Fibroblast of lung (primary cell): ENCODE measurements around the gene SLC25A43. TPM values are rescaled to one million over a fixed set of nuclear protein-coding genes. Genes with fewer than 3 reads are reported as not detected.

Source experiments
- DNase-seq, 2 donors: peaks; one replicate each; pipeline versions ENCODE4 v3.0.0 to v3.0.0-alpha.2; 2010; ENCODE audit warnings: low read depth in 2 of 2
- H2AFZ ChIP-seq: 2 replicates; pipeline ENCODE4 v1.5.1; 2012; ENCODE audit warnings: low read length, control low read depth, inconsistent platforms
- H3K27ac ChIP-seq: 2 replicates; pipeline ENCODE4 v1.5.1; 2011; ENCODE audit warnings: low read length, control low read depth; ENCODE audit not compliant: insufficient read depth
- H3K27me3 ChIP-seq: 2 replicates; pipeline ENCODE4 v1.5.1; 2011; ENCODE audit warnings: mild to moderate bottlenecking, low read length; ENCODE audit not compliant: control insufficient read depth, insufficient read depth
- H3K36me3 ChIP-seq: 2 replicates; pipeline ENCODE4 v1.5.1; 2011; ENCODE audit warnings: low read length; ENCODE audit not compliant: control insufficient read depth, insufficient read depth
- H3K4me1 ChIP-seq: 2 replicates; pipeline ENCODE4 v1.5.1; 2011; ENCODE audit warnings: low read length; ENCODE audit not compliant: control insufficient read depth, insufficient read depth; ENCODE audit errors: extremely low read depth
- H3K4me2 ChIP-seq: 2 replicates; pipeline ENCODE4 v1.5.1; 2011; ENCODE audit warnings: low read length, control low read depth; ENCODE audit not compliant: insufficient read depth; ENCODE audit errors: extremely low read depth
- H3K4me3 ChIP-seq, 4 experiments: fragments of 200-600 bp in 1 of 4; sonication (generic) in 1 of 4; replicated peaks in 1 of 4; 2 replicates each; pipeline ENCODE4 v1.5.1; 2011 to 2016; ENCODE audit warnings: low read length in 4 of 4, low read depth in 3 of 4, mild to moderate bottlenecking in 3 of 4, control low read depth in 2 of 4, inconsistent platforms in 1 of 4, mixed read lengths in 1 of 4; ENCODE audit not compliant: insufficient read depth in 1 of 4; ENCODE audit errors: control extremely low read depth in 1 of 4
- H3K79me2 ChIP-seq: 2 replicates; pipeline ENCODE4 v1.5.1; 2012; ENCODE audit warnings: mild to moderate bottlenecking, low read length, inconsistent platforms; ENCODE audit not compliant: control insufficient read depth, insufficient read depth
- H3K9ac ChIP-seq: 2 replicates; pipeline ENCODE4 v1.5.1; 2011; ENCODE audit warnings: mild to moderate bottlenecking, low read length, control low read depth; ENCODE audit not compliant: insufficient read depth
- H3K9me3 ChIP-seq: 2 replicates; pipeline ENCODE4 v1.5.1; 2012; ENCODE audit warnings: low read depth, low read length; ENCODE audit not compliant: control insufficient read depth, insufficient read depth
- H4K20me1 ChIP-seq: 2 replicates; pipeline ENCODE4 v1.5.1; 2011; ENCODE audit warnings: low read length; ENCODE audit not compliant: control insufficient read depth, insufficient read depth; ENCODE audit errors: extremely low read depth
- CTCF ChIP-seq, 2 donors: IDR thresholded peaks in 1 of 2; conservative IDR thresholded peaks in 1 of 2; 1 replicate in 1 of 2; 2 replicates in 1 of 2; pipeline ENCODE4 v1.5.1; 2011 to 2012; ENCODE audit warnings: low read length in 2 of 2, control low read depth in 1 of 2, inconsistent platforms in 1 of 2, low read depth in 1 of 2, mild to moderate bottlenecking in 1 of 2
- EZH2 ChIP-seq: IDR thresholded peaks from 2 replicates; pipeline ENCODE4 v1.5.1; 2012; ENCODE audit warnings: low read length, control low read depth, mild to moderate bottlenecking; ENCODE audit errors: missing control alignments
- polyA plus RNA-seq, 2 donors: library from polyadenylated mRNA; depleted of rRNA in 1 of 2; stranded (reverse) in 1 of 2; unstranded in 1 of 2; fragments of >200 nt; gene quantifications; 2 replicates each; pipeline ENCODE4 v1.2.1, GENCODE V29; 2011 to 2012; ENCODE audit warnings: missing spikeins in 1 of 2
- total RNA-seq: library from RNA; depleted of rRNA; stranded (reverse); fragments of >200 nt; gene quantifications from 2 replicates; pipeline ENCODE4 v1.2.1, GENCODE V29; 2014

SLC25A43 gene
- total and polyA plus RNA-seq, 2 donors (not counting 1 experiment from before 2014, with no cell fraction given), result 31.0 to 31.6 TPM

GRCh38 chrX:119495734-119496726, 96.9 kb downstream of the SLC25A43 start:
- H3K9me3 ChIP-seq, result no peaks in the 10 kb centered on the region
- no peak overlapping the region for H3K27ac ChIP-seq
- H4K20me1 ChIP-seq, result no peaks in the 10 kb centered on the region
- H3K36me3 ChIP-seq, result no peaks in the 10 kb centered on the region
- H3K9ac ChIP-seq, result no peak overlapping the region
- H3K79me2 ChIP-seq, result no peaks in the 10 kb centered on the region
- no peak overlapping the region for H3K4me3 ChIP-seq
- H3K4me1 ChIP-seq, result no peaks in the 10 kb centered on the region
- no peaks in the 10 kb centered on the region for H3K27me3 ChIP-seq
- H3K4me2 ChIP-seq, result no peak overlapping the region
- TF ChIP-seq EZH2 (no peak), CTCF (conservative IDR thresholded peaks at IDR 0.05 in 1 of 2, IDR thresholded peaks at IDR 0.05 in 1 of 2; ENCODE audit: low read depth in 1 of 2, low read length in 2 of 2) (no peak)
- H2AFZ ChIP-seq, result no peak overlapping the region
- DNase-seq, result no peak

- H3K27me3 ChIP-seq, result no peaks in the 10 kb centered on the region
- H4K20me1 ChIP-seq, result no peaks in the 10 kb centered on the region
- peaks cover under 1% of the 10 kb centered on the region for H3K4me1 ChIP-seq
- H3K79me2 ChIP-seq, result no peaks in the 10 kb centered on the region
- H3K9me3 ChIP-seq, result no peaks in the 10 kb centered on the region
- no peak overlapping the region for H3K27ac ChIP-seq
- TF ChIP-seq CTCF (conservative IDR thresholded peaks at IDR 0.05 in 1 of 2, IDR thresholded peaks at IDR 0.05 in 1 of 2; ENCODE audit: low read depth in 1 of 2, low read length in 2 of 2), result no peak
- no peak for TF ChIP-seq EZH2
- no peak for DNase-seq
- H3K4me2 ChIP-seq, result no peak overlapping the region
- H2AFZ ChIP-seq, result no peak overlapping the region
- no peak overlapping the region for H3K4me3 ChIP-seq
- H3K9ac ChIP-seq, result no peak overlapping the region
- no peaks in the 10 kb centered on the region for H3K36me3 ChIP-seq
Observed at GRCh38 chrX:119497185-119497584, 98.0 kb downstream of the SLC25A43 start.

GRCh38 chrX:119500061-119500800, 101.1 kb downstream of the SLC25A43 start:
- Histone ChIP-seq H4K20me1 (no peaks in the 10 kb centered on the region), H3K9me3 (no peaks in the 10 kb centered on the region), H3K4me3 (no peak overlapping the region), H3K9ac (no peak overlapping the region), H3K27ac (no peak overlapping the region), H3K79me2 (no peaks in the 10 kb centered on the region), H3K4me1 (peaks cover 11% of the 10 kb centered on the region), H3K27me3 (no peaks in the 10 kb centered on the region), H2AFZ (no peak overlapping the region), H3K4me2 (no peak overlapping the region), H3K36me3 (no peaks in the 10 kb centered on the region)
- no peak for DNase-seq
- TF ChIP-seq CTCF (conservative IDR thresholded peaks at IDR 0.05 in 1 of 2, IDR thresholded peaks at IDR 0.05 in 1 of 2; ENCODE audit: low read depth in 1 of 2, low read length in 2 of 2) (no peak), EZH2 (no peak)
